Cardiac septum (tissue), 1 donor: Measurements from ENCODE around the gene STUB1. TPM values are rescaled to one million over a fixed set of nuclear protein-coding genes. Genes with fewer than 3 reads are reported as not detected.

Source experiments
- DNase-seq: peaks from one replicate; pipeline ENCODE4 v3.0.0-alpha.2; 2020; ENCODE audit warnings: low spot score
- intact Hi-C: fragments of 100-400 bp; cut with DNase I; formaldehyde crosslinking; loops from one replicate; pipeline ENCODE4 v1.14.0; 2022
- total RNA-seq: library from RNA; stranded (reverse); fragmentation: NEBNext Ultra II Directional; extraction: Animal tissue kit (Norgen Biotek cat#: 25700); gene quantifications from one replicate; pipeline ENCODE4 v1.2.1, GENCODE V29; 2021
- donor health status: DM: no; HTN: no; CAD: no.

The STUB1 gene
- total RNA-seq, 1 donor from 2014 or later: 110 TPM

GRCh38 chr16:717450-718245 lies 37.4 kb downstream of the STUB1 start:
- intact Hi-C loops: no loop called here
- no peak for DNase-seq

GRCh38 chr16:718389-718788 lies 38.2 kb downstream of the STUB1 start:
- DNase-seq: no peak
- intact Hi-C loops: no loop called here

GRCh38 chr16:718922-719321 lies 38.7 kb downstream of the STUB1 start:
- DNase-seq: no peak
- intact Hi-C loops: no loop called here

- intact Hi-C loops: loop anchor here (2.0 kb wide), 1 partner anchor 21 kb away; the partner anchor contains the start of gene CIAO3
- DNase-seq: no peak
Observed at GRCh38 chr16:719815-720446, 39.7 kb downstream of the STUB1 start.

- intact Hi-C loops: loop anchor here (2.0 kb wide), 1 partner anchor 20 kb away; the partner anchor contains the start of gene CIAO3
Observed at GRCh38 chr16:720447-720989, 40.3 kb downstream of the STUB1 start.

GRCh38 chr16:720990-721764 lies 41.0 kb downstream of the STUB1 start, which contains the start of gene ANTKMT:
Gene ANTKMT (plus strand): TSS chr16:721146. CDS start chr16:721275, 129 bp downstream.
- DNase-seq: peak; percentile 85
- intact Hi-C loops: loop anchor here (2.0 kb wide), 1 partner anchor 20 kb away; the partner anchor contains the start of gene CIAO3

More at GRCh38 chr16:720447-720989, 40.3 kb downstream of the STUB1 start:
- no peak for DNase-seq

GRCh38 chr16:721765-722540 lies 41.7 kb downstream of the STUB1 start:
- DNase-seq: no peak
- intact Hi-C loops: loop anchor here (2.0 kb wide), 1 partner anchor 19 kb away; the partner anchor contains the start of gene CIAO3

GRCh38 chr16:722835-723633 lies 42.8 kb downstream of the STUB1 start:
- intact Hi-C loops: no loop called here
- no peak for DNase-seq

GRCh38 chr16:723695-724094 lies 43.5 kb downstream of the STUB1 start:
- intact Hi-C loops: no loop called here
- DNase-seq: no peak

GRCh38 chr16:724188-725040 lies 44.2 kb downstream of the STUB1 start:
- intact Hi-C loops: no loop called here
- no peak for DNase-seq

GRCh38 chr16:725041-725376 lies 44.8 kb downstream of the STUB1 start:
- no peak for DNase-seq
- intact Hi-C loops: no loop called here

GRCh38 chr16:725463-726187 lies 45.4 kb downstream of the STUB1 start:
- intact Hi-C loops: no loop called here
- DNase-seq: no peak

- intact Hi-C loops: no loop called here
- DNase-seq: no peak
Observed at GRCh38 chr16:726188-726437, 45.9 kb downstream of the STUB1 start.

GRCh38 chr16:726438-727290 lies 46.5 kb downstream of the STUB1 start, which contains the start of the genes CCDC78 and HAGHL:
Gene CCDC78 (minus strand): TSS chr16:726443. CDS start chr16:726367, 76 bp downstream.
Gene HAGHL (plus strand): TSS chr16:727106. CDS start chr16:727510, 404 bp downstream.
- intact Hi-C loops: no loop called here
- DNase-seq: no peak

GRCh38 chr16:727291-727977 lies 47.2 kb downstream of the STUB1 start:
- no peak for DNase-seq
- intact Hi-C loops: no loop called here
